ENCODE measurements around the gene RPTOR. TPM values are rescaled to one million over a fixed set of nuclear protein-coding genes. Genes with fewer than 3 reads are reported as not detected.

The RPTOR gene
- total RNA-seq, 4 donors from 2014 or later = 47.6 to 56.9 (median 55.4) TPM

- no peak for ATAC-seq
- in situ Hi-C loops (cut with MboI; ENCODE audit: low sequenced_read_pairs in 4 of 4) (no loop called here), intact Hi-C loops (cut with DNase I; ENCODE audit: low total_unique reads) (no loop called here)
- no peak overlapping the region for H3K27ac ChIP-seq
- H3K4me3 ChIP-seq = no peak overlapping the region
- no peak for DNase-seq
- H3K4me1 ChIP-seq = no peaks in the 10 kb centered on the region
- H3K9me3 ChIP-seq = no peaks in the 10 kb centered on the region
- TF ChIP-seq POLR2A (IDR thresholded peaks at IDR 0.05) = no peak
- no peak for TF ChIP-seq CTCF (IDR thresholded peaks at IDR 0.05 in 4 of 5, conservative IDR thresholded peaks at IDR 0.05 in 1 of 5)
- H3K36me3 ChIP-seq = no peaks in the 10 kb centered on the region
- H3K27me3 ChIP-seq = no peaks in the 10 kb centered on the region
Observed at GRCh38 chr17:80936723-80937122, 392.1 kb downstream of the RPTOR start.

- intact Hi-C loops (cut with DNase I; ENCODE audit: low total_unique reads) = no loop called here
- Histone ChIP-seq H3K27me3 (no peaks in the 10 kb centered on the region), H3K36me3 (no peaks in the 10 kb centered on the region), H3K9me3 (no peaks in the 10 kb centered on the region), H3K4me1 (peaks cover 7% of the 10 kb centered on the region in 2 donors), H3K4me3 (no peak overlapping the region), H3K27ac (no peak overlapping the region)
- no peak for DNase-seq
- in situ Hi-C loops (cut with MboI; ENCODE audit: low sequenced_read_pairs in 4 of 4) = no loop called here
- no peak for ATAC-seq
- TF ChIP-seq CTCF (IDR thresholded peaks at IDR 0.05 in 4 of 5, conservative IDR thresholded peaks at IDR 0.05 in 1 of 5) (no peak), POLR2A (IDR thresholded peaks at IDR 0.05) (no peak)
Observed at GRCh38 chr17:80937462-80938381, 393.1 kb downstream of the RPTOR start.

- in situ Hi-C loops (cut with MboI; ENCODE audit: low sequenced_read_pairs in 4 of 4) = no loop called here
- Histone ChIP-seq H3K36me3 (no peaks in the 10 kb centered on the region), H3K4me1 (peaks cover 10% of the 10 kb centered on the region in 2 donors), H3K27ac (no peak overlapping the region), H3K9me3 (no peaks in the 10 kb centered on the region), H3K27me3 (no peaks in the 10 kb centered on the region), H3K4me3 (no peak overlapping the region)
- intact Hi-C loops (cut with DNase I; ENCODE audit: low total_unique reads) = no loop called here
- ATAC-seq = no peak
- no peak for TF ChIP-seq CTCF (IDR thresholded peaks at IDR 0.05 in 4 of 5, conservative IDR thresholded peaks at IDR 0.05 in 1 of 5)
- TF ChIP-seq POLR2A (IDR thresholded peaks at IDR 0.05) = no peak
- DNase-seq = no peak
Observed at GRCh38 chr17:80938556-80938955, 393.9 kb downstream of the RPTOR start.

GRCh38 chr17:80939151-80940145, 394.8 kb downstream of the RPTOR start:
- H3K4me3 ChIP-seq = no peak overlapping the region
- no peaks in the 10 kb centered on the region for H3K9me3 ChIP-seq
- ATAC-seq = no peak
- peaks cover 10% of the 10 kb centered on the region in 2 donors for H3K4me1 ChIP-seq
- in situ Hi-C loops (cut with MboI; ENCODE audit: low sequenced_read_pairs in 4 of 4) (no loop called here), intact Hi-C loops (cut with DNase I; ENCODE audit: low total_unique reads) (no loop called here)
- no peaks in the 10 kb centered on the region for H3K36me3 ChIP-seq
- TF ChIP-seq CTCF (IDR thresholded peaks at IDR 0.05 in 4 of 5, conservative IDR thresholded peaks at IDR 0.05 in 1 of 5) (no peak), POLR2A (IDR thresholded peaks at IDR 0.05) (no peak)
- no peak for DNase-seq
- H3K27ac ChIP-seq = no peak overlapping the region
- H3K27me3 ChIP-seq = no peaks in the 10 kb centered on the region

All from gastrocnemius medialis (tissue), 4 donors.